ENCODE results near the gene COL6A2.

The COL6A2 gene

DNA sequence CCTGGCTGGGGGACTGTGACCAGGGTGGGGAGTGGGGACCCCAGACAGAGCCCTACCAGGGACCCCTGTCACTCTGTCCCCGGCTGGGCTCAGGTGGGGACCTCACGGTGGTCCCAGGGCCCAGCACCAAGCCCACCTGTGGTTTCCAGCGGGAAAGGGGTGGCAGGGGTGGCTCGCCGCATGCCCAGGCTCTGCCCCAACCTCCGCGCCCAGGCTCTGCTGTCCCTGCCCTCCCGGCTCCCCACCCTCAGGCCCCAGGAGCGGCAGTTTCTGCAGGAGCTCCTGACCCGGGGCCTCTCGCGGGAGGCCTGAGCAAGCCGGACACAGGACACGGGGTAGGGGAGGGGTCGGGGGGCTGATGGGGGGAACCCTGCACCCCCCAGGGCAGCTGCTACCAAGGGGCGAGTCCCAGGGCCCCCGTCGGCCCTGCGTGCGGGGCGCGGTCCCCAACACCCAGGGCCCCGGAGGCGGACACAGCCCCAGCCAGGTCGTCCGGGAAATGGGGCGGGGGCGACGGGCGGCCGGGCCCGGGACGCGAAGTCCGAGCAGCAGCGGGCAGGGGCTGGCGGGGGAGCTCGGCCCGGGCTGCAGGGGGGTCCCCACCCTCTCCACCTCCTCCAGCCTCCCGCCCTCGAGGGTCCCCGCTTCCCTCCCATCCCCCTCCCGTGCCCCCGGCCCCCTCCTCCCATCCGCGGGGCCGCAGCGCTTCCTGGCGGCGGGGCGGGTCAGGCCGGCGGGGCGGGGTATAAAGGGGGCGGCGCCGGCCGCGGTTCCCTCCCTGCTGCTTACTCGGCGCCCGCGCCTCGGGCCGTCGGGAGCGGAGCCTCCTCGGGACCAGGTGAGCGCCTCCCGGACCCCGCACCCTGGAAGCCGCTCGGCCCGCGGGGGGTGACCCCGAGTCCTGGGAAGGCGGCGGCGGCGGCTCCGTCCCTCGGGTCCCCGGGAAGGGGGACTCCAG is at the start of gene COL6A2:
Gene COL6A2, plus strand, starts transcription at position 777 of the 958 bp plus-strand sequence.
- DNase-seq: peak in 4 of 10 donors; percentile 7 to 82 (median 40)
- intact Hi-C loops (cut with DNase I): no loop called here

DNA sequence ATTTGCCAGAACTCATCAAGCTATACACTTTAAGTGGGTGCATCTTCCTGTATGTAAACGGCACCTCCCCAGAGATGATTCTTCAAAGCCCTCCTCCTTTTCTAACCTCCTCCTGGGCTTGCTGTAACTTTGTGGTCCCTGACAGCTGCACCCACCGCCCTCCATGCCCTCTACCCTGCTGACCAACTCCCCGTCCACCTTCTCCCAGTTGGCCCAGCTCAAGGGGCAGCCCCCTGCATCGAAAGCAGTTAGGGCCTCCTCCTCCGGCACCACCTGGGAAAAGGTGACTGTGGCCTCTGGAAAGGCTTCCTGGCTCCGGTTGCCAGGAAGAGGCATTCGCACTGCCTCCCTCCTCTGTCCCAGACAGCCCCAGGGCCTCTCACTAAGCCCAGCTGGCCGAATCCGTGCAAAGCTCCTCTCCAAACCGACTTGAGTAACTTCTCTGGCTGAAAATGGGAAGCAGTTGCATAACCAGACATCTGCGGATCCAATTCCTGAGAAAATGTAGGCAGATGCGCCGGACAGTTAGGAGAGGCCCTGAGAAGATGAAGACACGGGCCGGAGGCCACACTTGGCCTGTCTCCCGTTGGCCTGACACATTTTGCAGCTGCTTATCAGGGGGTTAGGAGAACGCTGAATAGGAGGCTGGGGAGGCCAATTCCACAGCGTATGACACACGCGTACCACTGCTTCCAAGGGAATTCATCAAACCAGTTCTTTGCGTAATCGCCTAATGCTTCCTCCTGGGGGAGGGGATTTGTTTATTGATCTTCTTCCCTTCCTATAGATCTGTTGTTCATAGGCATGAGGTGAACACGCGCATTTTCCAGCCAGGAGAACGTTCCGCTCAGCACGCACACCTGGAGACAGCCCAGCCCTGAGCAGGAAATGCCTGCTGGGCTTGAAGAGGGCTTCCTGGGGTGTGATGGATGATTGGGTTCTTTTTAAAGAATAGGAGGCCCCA is 48.7 kb upstream of the COL6A2 start:
- DNase-seq: peak in 5 of 10 donors; percentile 31 to 91 (median 40)
- intact Hi-C loops (cut with DNase I): no loop called here

GRCh38 chr21:46049890-46050667 is 47.8 kb upstream of the COL6A2 start:
- intact Hi-C loops (cut with DNase I): no loop called here
- DNase-seq: peak in 2 of 10 donors; percentile 82 to 84

DNA sequence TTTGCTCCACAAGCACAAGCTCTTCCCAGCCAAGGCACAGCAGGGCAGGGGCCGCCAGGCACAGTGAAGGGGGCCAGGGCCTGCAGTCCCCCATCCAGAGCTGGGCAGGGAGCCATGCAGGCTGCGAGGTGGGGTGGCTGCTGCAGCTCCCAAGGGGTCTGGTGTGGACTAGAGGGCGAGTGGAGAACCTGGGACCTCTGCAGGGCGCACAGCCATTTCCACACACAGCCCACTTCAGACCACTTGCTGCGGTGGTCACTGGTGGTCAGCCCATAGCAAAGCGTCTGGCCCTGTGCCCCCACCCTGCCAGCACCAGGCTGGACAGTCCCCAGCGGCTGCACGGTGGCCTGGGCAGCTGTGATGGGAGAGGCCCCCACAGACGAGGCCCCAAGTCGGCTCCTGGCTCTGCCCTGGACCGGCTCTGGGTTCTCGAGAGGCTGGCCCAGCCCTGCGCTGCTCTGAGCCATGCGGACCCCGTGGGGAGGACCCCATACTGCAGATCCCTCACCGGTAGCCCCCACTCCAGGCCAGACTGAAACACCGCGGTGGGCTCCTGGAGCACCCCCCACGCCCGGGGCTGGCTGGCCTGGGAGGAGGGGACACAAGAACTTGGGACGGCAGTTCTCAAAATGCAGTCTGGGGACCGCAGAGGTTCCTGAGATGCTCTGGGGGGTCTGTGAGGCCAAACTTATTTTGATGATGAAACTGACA is 47.1 kb upstream of the COL6A2 start:
- peak in 1 of 10 donors; percentile 79 for DNase-seq
- intact Hi-C loops (cut with DNase I): no loop called here

DNA sequence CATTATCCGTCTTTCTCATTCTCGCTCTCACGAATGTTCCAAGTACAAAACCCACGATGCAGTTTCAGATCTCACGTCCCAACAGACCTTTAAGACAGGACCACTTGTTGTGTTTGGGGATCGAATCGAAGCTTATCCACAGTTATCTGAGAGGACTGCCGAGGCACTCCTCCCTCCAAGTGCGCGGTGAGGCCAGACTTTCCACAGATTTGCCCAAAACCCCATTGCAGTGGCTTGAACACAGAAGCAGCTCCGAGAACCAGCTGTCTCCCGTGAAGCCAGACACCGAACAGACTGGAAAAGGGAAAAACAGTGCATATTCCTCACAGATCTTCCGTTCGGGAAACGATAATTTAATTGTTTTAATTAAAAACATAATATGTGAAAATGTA is 46.5 kb upstream of the COL6A2 start:
- intact Hi-C loops (cut with DNase I): no loop called here
- no peak for DNase-seq

DNA sequence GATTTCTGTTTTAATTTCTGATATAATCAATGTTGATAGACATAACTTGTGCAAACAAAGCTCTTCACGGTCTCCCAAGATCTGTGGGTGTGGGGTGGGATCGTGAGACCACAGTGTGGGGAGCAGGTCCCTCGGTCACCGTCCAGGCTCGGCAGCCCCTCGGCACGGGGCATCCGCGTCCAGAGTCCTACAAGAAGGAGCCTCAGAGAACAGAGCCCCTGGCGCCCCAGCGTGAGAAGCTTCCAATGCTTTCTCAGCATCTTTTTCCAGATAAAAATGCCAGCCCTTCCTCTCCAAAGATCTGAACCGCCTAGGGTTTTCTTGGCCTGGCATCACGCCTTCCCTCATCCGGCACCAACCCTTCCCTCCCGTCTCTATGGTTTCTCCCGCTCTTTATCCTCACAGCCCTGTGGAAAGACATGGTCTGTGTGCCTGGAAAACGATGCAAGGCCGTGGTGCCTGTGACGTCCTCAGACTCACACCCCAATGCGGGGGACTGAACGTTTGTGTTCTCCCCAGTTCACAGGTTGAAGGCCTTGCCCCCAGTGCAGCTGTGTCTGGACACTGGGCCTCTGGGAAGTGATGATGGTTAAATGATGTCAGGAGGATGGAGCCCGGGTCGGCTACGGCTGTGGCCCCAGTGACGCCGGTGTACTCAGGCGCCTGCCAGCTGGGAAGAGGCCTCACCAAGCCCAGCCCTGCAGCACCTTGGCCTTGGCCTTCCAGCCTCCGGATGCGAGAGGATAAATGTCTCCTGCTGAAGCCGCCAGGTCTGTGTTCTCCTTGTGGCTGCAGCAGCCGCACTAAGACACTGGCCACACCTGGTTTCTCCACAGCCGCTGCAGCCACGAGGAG is 45.9 kb upstream of the COL6A2 start:
- intact Hi-C loops (cut with DNase I): no loop called here
- peak in 2 of 10 donors; percentile 58 to 80 for DNase-seq

GRCh38 chr21:46052703-46053651 is 44.9 kb upstream of the COL6A2 start:
- intact Hi-C loops (cut with DNase I): no loop called here
- peak in 2 of 10 donors; percentile 64 to 73 for DNase-seq

DNA sequence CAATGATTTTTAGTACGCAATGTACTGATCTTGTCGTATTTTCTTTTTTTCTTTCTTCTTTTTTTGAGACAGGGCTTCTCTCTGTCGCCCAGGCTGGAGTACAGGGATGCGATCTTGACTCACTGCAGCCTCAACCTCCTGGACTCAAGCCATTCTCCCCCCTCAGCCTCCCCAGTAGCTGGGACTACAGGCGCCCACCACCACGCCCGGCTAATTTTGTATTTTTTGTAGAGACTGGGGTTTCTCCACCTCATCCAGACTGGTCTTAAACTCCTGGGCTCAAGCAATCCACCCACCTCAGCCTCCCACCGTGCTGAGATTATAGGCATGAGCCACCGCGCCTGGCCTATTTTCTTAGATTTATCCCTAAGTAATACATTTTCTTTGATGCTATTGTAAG is 43.9 kb upstream of the COL6A2 start:
- intact Hi-C loops (cut with DNase I): no loop called here
- peak in 1 of 10 donors; percentile 35 for DNase-seq

DNA sequence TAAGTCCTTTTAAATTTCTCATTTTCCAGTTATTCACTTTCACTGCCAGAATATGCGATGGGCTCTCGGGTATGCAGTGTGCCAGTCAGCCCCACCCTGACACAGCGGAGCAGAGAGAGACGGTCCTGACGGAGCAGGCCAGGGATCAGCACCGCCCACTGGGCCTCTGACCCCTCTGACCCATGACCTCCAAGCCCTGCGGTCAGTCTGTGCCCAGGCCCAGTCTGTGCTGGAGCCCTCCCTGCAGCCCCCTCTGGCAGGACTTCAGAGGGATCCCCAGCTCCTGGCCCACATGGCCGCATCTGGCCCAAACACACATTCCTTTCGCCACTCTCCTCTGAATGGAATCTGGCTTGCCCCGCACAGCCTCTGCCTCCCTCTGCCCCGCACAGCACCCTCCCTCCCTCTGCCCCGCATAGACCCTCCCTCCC is 43.4 kb upstream of the COL6A2 start:
- peak in 2 of 10 donors; percentile 26 to 68 for DNase-seq
- intact Hi-C loops (cut with DNase I): no loop called here

DNA sequence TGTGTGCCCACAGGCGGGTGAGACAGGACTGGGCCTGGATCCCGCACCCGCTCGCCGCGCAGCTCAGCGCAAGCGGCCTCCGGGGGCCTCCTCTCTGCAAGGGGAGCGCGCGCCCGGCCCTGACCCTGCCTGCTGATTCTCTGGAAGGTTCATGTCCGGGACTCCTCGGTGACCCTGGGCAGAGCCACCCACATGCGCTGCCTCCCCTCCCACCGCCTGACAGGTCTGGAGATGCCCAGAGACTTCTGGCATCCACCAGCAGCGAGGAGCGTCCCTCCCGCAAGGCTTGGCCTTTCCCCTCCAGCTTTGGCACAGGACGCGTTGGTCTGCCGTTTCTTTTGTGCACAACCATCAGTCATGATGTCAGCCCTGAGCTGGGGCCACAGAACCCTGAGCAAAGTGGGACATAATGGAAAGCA is 42.0 kb upstream of the COL6A2 start:
- DNase-seq: peak in 2 of 10 donors; percentile 52 to 68
- intact Hi-C loops (cut with DNase I): no loop called here

GRCh38 chr21:46056450-46056903 is 41.4 kb upstream of the COL6A2 start:
- peak in 3 of 10 donors; percentile 76 to 88 (median 80) for DNase-seq
- intact Hi-C loops (cut with DNase I): no loop called here

DNA sequence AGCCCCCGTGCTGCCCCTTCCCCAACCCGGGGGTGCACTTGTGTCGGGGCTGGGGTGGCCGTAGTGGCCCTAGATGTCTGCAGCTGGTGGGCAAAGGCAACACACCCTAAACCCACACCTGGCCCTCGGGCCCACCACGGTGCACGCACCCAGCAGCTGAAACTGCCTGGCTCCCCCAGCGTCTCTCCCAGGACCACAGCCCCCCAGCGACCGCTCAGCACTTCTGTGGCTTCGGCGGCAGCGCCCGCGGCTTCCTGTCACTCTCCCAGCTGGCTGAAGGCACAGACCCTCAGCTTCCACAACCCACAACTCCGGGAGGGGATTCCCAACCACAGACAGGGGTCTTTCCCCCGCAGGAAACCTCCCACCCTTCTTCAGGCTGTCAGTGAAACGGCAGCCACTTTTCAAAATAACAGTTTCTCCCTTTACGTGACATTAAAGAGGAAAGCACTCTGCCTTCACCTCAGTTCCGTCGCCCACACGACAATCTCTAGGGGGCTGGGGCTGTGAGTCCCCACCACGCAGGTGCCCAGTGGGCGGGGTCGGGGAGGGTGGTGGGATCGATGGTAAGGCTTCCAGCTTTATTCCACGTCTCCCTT is 40.7 kb upstream of the COL6A2 start:
- intact Hi-C loops (cut with DNase I): no loop called here
- peak in 2 of 10 donors; percentile 57 to 70 for DNase-seq

- peak in 2 of 10 donors; percentile 54 to 61 for DNase-seq
- intact Hi-C loops (cut with DNase I): no loop called here
Observed at GRCh38 chr21:46057710-46058241, 40.1 kb upstream of the COL6A2 start.

- DNase-seq: peak in 2 of 10 donors; percentile 40 to 42
- intact Hi-C loops (cut with DNase I): no loop called here
Observed at GRCh38 chr21:46058431-46059145, 39.3 kb upstream of the COL6A2 start.

DNA sequence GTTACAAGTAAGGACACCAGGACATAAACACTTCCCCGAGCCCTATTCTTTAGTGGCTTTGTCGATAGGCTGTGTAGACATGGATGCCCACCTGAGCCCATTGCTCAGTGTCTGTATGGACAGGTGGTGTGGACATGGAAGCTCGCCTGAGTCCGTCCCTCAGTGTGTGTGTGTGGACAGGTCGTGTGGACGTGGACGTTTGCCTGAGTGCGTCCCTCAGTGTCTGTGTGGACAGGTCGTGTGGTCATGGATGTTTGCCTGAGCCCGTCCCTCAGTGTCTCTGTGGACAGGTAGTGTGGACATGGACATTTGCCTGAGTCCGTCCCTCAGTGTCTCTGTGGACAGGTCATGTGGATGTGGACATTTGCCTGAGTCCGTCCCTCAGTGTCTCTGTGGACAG is 38.7 kb upstream of the COL6A2 start:
- intact Hi-C loops (cut with DNase I): no loop called here
- DNase-seq: peak in 2 of 10 donors; percentile 36 to 58

Measured in posterior cingulate gyrus (tissue), 11 donors.